Peyer's patch (tissue), 4 donors: ENCODE measurements around the gene SRSF11.

ENCODE experiments used
- CTCF ChIP-seq, 6 experiments: fragments of 450-650 bp in 4 of 6; fragments of 200-600 bp in 2 of 6; sonication (generic) in 1 of 6; IDR thresholded peaks; one replicate each; pipeline ENCODE4 v1.5.1; 2017 to 2019; ENCODE audit warnings: antibody characterized with exemption in 6 of 6, mild to moderate bottlenecking in 3 of 6, moderate library complexity in 1 of 6
- POLR2A ChIP-seq, 2 donors: fragments of 450-650 bp; IDR thresholded peaks; one replicate each; pipeline ENCODE4 v1.5.1; 2017; ENCODE audit warnings: antibody characterized with exemption in 2 of 2, mild to moderate bottlenecking in 2 of 2, moderate library complexity in 2 of 2

GRCh38 chr1:70224954-70225353, 3.8 kb downstream of the SRSF11 start:
- TF ChIP-seq CTCF (IDR thresholded peaks at IDR 0.05) (no peak), POLR2A (IDR thresholded peaks at IDR 0.05) (no peak)
